ENCODE results near the gene DFFB. TPM values are rescaled to one million over a fixed set of nuclear protein-coding genes. Genes with fewer than 3 reads are reported as not detected.

The DFFB gene
- total RNA-seq, 4 donors from 2014 or later = 0.51 to 17.9 (median 9.3) TPM

DNA sequence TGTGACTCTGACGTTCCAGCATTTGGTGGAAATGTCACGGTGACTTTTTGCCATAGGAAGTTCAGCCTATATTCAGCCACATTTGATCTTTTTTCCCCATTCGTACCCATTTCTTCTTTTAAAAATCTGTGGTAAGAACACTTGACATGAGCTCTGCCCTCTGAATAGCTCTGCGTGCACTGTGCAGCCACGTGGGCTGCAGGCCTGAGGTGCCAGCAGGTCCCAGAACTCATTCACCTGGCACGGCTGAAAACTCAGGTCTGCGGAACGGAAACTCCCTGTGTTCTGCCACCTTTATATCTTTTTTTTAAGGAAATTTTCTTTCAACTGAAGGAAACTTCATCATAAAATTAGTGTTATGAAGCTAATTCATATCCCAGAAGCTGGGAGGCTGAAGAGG, 28.9 kb upstream of the DFFB start:
- Histone ChIP-seq H3K27ac (no peak overlapping the region), H3K36me3 (no peaks in the 10 kb centered on the region), H3K4me1 (no peaks in the 10 kb centered on the region), H3K9me3 (no peaks in the 10 kb centered on the region), H3K4me3 (no peak overlapping the region), H3K27me3 (no peaks in the 10 kb centered on the region)
- TF ChIP-seq, protein P1, sequence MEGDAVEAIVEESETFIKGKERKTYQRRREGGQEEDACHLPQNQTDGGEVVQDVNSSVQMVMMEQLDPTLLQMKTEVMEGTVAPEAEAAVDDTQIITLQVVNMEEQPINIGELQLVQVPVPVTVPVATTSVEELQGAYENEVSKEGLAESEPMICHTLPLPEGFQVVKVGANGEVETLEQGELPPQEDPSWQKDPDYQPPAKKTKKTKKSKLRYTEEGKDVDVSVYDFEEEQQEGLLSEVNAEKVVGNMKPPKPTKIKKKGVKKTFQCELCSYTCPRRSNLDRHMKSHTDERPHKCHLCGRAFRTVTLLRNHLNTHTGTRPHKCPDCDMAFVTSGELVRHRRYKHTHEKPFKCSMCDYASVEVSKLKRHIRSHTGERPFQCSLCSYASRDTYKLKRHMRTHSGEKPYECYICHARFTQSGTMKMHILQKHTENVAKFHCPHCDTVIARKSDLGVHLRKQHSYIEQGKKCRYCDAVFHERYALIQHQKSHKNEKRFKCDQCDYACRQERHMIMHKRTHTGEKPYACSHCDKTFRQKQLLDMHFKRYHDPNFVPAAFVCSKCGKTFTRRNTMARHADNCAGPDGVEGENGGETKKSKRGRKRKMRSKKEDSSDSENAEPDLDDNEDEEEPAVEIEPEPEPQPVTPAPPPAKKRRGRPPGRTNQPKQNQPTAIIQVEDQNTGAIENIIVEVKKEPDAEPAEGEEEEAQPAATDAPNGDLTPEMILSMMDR (IDR thresholded peaks at IDR 0.05) = no peak
- TF ChIP-seq POLR2A (IDR thresholded peaks at IDR 0.05) = no peak
- intact Hi-C loops (cut with DNase I; ENCODE audit: low total_unique reads) = no loop called here
- no peak for DNase-seq

DNA sequence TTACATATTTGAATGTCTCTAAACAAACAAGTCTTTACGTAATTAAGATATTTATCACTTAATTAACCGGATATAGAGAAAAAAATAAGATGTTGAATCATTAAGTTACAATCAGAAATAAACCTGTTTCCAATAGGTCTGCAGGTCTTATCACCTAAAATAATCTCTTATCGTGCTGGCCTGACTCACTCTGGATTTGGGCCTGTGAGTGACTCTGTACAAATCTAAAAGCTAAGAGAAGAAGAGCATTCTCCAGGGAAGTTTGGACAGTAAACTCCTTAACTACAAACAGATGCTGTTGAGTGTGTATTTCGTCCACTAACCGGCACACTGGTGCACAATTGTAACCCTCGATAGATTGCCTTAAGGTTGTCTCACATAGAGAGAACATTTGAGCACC, 25.6 kb upstream of the DFFB start:
- intact Hi-C loops (cut with DNase I; ENCODE audit: low total_unique reads) = no loop called here
- no peaks in the 10 kb centered on the region for H3K36me3 ChIP-seq
- no peaks in the 10 kb centered on the region for H3K9me3 ChIP-seq
- H3K4me1 ChIP-seq = no peaks in the 10 kb centered on the region
- no peaks in the 10 kb centered on the region for H3K27me3 ChIP-seq
- no peak overlapping the region for H3K4me3 ChIP-seq
- no peak overlapping the region for H3K27ac ChIP-seq
- TF ChIP-seq, protein P1 (IDR thresholded peaks at IDR 0.05) = no peak
- no peak for TF ChIP-seq POLR2A (IDR thresholded peaks at IDR 0.05)
- no peak for DNase-seq

DNA sequence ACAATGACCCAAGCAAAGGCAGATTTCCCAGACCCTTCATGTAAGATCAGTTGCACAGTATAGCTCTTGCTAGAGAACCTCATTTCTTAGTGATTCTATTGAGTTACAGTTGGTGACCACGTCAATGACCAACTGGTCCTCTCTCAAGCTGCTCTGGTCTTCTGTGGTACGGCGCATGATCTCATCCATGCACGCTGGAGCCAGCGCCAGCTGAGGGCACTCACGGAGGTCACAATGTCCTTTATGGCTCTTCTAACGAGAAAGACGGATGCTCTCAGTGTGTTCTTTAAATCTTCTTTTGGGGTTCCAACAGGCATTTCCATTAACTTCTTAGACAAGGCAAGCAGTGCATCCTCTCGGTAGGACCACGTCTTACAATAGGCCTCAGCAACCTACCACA, 22.6 kb upstream of the DFFB start:
- H3K4me3 ChIP-seq = no peak overlapping the region
- TF ChIP-seq, protein P1 (IDR thresholded peaks at IDR 0.05) = no peak
- no peak for TF ChIP-seq POLR2A (IDR thresholded peaks at IDR 0.05)
- H3K9me3 ChIP-seq = no peaks in the 10 kb centered on the region
- H3K4me1 ChIP-seq = no peaks in the 10 kb centered on the region
- DNase-seq = no peak
- intact Hi-C loops (cut with DNase I; ENCODE audit: low total_unique reads) = no loop called here
- H3K36me3 ChIP-seq = no peaks in the 10 kb centered on the region
- no peaks in the 10 kb centered on the region for H3K27me3 ChIP-seq
- no peak overlapping the region for H3K27ac ChIP-seq

DNA sequence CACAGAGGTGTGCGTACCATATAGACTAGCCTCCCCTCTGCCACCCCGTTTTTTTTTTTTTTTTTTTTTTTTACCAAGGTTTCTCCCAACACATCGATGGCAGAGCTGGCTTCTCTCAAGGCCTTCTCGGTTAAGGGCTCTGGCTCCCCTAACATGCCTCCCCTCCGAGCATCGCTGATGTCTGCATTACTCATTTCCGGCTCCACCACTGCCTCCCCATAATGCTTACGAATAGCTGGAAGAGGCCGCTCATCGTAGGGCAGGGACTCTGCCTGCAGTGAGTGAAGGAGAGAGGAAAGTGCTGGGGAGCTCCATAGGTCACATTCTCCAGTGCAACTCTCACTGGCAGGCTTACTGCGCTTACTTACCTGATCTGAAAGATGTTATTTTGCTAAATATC, 20.9 kb upstream of the DFFB start:
- no peaks in the 10 kb centered on the region for H3K4me1 ChIP-seq
- no peak for DNase-seq
- TF ChIP-seq POLR2A (IDR thresholded peaks at IDR 0.05) = no peak
- TF ChIP-seq, protein P1 (IDR thresholded peaks at IDR 0.05) = no peak
- H3K9me3 ChIP-seq = no peaks in the 10 kb centered on the region
- intact Hi-C loops (cut with DNase I; ENCODE audit: low total_unique reads) = no loop called here
- H3K27ac ChIP-seq = no peak overlapping the region
- no peaks in the 10 kb centered on the region for H3K27me3 ChIP-seq
- H3K36me3 ChIP-seq = no peaks in the 10 kb centered on the region
- no peak overlapping the region for H3K4me3 ChIP-seq

DNA sequence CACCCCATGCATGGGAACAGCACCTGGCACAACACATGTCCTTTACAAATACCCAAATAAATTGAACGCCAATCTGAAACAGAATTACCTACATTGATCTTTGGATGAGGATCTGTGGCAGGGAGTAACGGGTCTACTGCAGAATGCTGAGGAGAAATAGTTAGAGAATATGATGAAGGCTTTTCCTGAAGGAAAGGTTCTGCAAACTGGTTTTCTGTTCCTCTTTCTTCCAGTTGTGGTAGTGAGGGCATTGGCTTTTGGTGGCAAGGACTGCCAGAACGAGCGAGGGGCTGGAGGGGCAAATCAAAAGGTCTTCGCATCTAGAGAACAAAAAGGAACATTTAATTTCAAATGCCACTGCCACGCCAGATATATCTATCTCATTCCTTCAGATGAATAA, 20.1 kb upstream of the DFFB start:
- intact Hi-C loops (cut with DNase I; ENCODE audit: low total_unique reads) = no loop called here
- H3K9me3 ChIP-seq = no peaks in the 10 kb centered on the region
- no peaks in the 10 kb centered on the region for H3K36me3 ChIP-seq
- no peak for DNase-seq
- H3K27ac ChIP-seq = no peak overlapping the region
- no peak for TF ChIP-seq POLR2A (IDR thresholded peaks at IDR 0.05)
- TF ChIP-seq, protein P1 (IDR thresholded peaks at IDR 0.05) = no peak
- no peaks in the 10 kb centered on the region for H3K27me3 ChIP-seq
- no peak overlapping the region for H3K4me3 ChIP-seq
- H3K4me1 ChIP-seq = no peaks in the 10 kb centered on the region
